ENCODE data around the gene AGAP5. TPM values are rescaled to one million over a fixed set of nuclear protein-coding genes. Genes with fewer than 3 reads are reported as not detected.

Gene AGAP5
- total RNA-seq, 1 experiment from 2014 or later, result 5.2 TPM

DNA sequence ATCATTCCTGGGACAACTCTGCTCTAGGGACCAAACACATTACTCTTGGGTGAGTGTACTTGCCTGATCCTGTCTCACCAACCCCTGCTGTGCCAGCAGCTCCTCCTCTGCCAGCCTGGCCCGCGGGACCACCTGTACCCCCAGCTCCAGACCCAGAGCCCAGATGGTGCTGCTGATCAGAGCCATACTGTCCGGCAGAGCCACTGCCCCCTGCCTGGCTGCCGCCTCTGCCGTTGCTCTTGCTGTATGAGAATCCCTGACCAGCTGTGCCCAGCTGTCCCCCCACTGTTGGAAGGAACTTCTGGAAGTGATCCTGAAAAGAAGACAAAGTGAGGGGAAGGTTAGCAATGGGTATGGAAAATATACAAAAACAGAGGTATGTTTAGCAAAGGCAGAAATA lies 63.5 kb downstream of the AGAP5 start:
- no peak for DNase-seq (ENCODE audit: extremely low read depth, low read depth)

DNA sequence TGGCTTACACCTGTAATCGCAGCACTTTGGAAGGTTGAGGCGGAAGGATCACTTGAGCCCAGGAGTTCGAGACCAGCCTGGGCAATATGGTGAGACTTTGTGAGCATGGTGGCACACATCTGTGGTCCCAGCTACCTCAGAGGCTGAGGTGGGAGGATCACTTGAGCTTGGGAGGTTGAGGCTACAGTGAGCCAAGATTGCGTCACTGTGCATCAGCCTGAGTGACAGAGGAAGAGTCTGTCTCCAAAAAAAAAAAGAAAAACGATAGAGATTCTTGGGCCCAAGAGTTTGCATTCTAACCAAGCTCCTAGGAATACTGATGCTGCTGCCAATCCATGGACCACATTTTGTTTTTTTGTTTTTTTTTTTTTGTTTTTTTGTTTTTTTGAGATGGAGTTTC lies 68.7 kb downstream of the AGAP5 start:
- no peak for DNase-seq (ENCODE audit: extremely low read depth, low read depth)

DNA sequence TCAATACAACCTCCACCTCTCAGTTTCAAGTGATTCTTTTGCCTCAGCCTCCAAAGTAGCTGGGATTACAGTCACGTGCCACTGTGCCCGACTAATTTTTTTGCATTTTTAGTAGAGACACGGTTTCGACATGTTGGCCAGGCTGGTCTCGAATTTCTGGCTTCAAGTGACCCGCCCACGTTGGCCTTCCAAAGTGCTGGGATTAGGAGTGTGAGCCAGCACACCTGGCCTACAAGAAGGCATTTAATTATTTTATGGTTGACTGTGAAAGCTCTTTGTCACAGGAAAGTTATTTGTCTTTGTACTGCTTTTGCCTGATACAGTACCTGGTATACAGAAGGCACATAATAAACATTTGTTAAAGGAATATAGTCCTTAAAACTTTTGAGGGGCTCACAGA lies 69.5 kb downstream of the AGAP5 start:
- DNase-seq (ENCODE audit: extremely low read depth, low read depth), result no peak

DNA sequence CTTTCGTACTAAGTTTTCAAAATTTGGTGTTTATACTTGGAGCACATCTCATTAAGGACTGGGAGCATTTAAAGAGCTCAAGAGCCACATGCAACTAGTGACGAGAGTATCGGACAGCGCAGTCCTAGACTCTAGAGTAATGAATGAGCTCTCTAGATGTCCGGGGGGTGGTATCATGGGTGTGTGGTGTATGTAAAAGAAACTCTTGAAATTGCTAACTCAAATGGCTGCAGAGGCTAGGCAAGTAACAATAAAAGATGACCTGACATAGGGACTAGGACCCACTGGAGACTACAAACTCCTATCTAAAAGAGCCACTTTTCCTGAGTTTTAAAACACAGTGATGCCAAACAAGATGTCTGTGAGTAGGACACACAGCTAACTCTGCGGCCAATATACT lies 70.6 kb downstream of the AGAP5 start:
- no peak for DNase-seq (ENCODE audit: extremely low read depth, low read depth)

DNA sequence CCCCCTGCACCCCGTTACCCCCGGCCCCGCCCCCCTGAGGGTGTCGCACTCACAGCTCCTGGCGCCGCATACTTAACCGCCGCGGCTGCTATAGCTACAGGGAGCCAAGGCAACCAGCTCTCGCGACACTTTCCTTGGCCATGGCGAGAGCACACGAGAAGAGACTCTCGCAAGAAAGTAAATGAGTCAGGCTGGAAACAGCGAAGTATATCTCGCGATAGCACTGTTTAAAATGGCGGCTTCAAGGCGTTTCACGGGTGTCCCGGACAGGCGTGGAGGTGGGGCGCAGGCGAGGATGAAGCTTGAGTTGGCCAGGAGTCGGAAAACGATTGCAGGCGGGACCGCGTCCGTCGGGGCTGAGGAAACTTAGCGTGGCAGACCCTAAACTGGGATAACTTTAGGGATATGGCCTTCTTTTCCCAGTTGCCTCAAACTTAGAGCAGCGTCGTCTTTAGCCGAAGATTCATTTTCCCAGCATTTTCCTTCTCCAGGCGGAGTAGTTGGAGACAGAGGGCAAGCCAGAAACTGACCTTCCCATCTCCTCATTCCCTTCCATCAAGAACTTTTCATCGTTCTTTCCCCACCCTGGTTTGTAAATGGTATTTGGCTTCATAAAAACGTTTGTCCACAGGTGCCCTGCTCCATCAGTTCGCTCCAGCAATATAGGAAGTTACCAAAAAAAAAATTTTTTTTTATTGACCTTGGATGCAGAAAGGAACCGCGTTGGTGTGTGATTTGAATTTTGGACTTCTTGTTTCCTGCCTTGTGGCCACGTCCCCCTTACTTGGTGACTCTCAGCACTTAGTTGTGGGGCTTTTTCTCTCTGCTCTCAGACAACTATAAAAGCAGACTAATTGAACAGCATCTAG lies 71.8 kb downstream of the AGAP5 start:
- peak; percentile 98 for DNase-seq (ENCODE audit: extremely low read depth, low read depth)

DNA sequence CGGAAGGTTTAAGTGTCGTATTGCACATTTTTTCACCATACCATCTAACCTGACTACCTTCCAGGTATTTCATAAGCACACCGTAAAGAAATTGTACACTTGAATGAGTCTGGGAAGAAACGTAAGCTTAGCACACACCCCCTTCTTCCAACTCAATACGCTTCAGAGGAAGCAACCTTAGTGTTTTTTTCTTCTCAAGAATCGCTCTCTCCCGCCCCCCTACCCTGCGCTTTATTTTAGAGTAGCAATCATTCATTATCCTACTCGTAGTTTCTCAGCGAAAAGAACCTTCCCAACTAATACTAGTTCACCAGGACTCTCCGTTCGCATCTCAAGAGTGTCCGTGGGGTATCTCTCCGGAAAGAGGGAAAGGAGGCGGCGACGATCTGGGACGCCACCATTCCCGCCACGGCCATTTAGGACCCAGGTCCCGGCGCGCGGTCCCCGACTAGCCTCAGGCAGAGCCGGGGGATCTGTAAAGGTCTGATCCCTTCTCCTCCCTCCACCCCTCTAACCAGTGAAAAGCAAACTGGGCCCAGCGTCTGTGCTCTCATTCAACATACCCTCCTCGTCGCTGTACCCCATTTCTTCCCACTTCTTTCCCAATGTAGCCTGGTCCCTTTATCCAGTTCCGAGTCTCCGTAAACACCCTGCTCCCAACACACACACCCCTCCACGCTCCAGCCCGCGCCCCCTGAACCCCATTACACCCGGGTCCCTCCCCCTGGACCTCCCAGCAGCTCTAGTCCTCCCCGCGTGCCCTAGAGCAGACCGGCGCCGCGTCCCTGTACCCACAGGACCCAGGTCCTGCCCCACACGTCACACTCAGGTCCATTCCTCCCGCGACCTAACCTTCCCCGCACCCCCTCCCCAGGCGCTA lies 72.7 kb downstream of the AGAP5 start:
- peak; percentile 11 for DNase-seq (ENCODE audit: extremely low read depth, low read depth)

Small RNAs within 50 kb of the gene (small RNA-seq; reads per million reads assigned to genes)
- gene AC022400.4 (0 reads per million in 2 experiments), gene RNA5SP320 (0 reads per million in 2 experiments)

Other genes starting within 250 kb of the AGAP5 start
- 15.3 and 17.1 TPM in 2 replicates for gene PPP3CB, start 202.1 kb downstream of the AGAP5 start, total RNA-seq (2014; rRNA removed; shearing (Covaris generic))
- gene USP54, start 106.8 kb downstream of the AGAP5 start, total RNA-seq (2014; rRNA removed; shearing (Covaris generic)), result 15.3 and 16.4 TPM in 2 replicates
- gene MYOZ1, start 56.6 kb downstream of the AGAP5 start, total RNA-seq (2014; rRNA removed; shearing (Covaris generic)), result not detected in 2 replicates
- not detected in 2 replicates for gene SYNPO2L, start 42.1 kb downstream of the AGAP5 start, total RNA-seq (2014; rRNA removed; shearing (Covaris generic))
- gene SEC24C, start 46.3 kb upstream of the AGAP5 start, total RNA-seq (2014; rRNA removed; shearing (Covaris generic)), result 66.4 and 69.0 TPM in 2 replicates
- 53.9 and 60.7 TPM in 2 replicates for gene CHCHD1, start 83.9 kb upstream of the AGAP5 start, total RNA-seq (2014; rRNA removed; shearing (Covaris generic))
- 19.7 and 32.4 TPM in 2 replicates for gene ZSWIM8, start 87.5 kb upstream of the AGAP5 start, total RNA-seq (2014; rRNA removed; shearing (Covaris generic))
- 18.5 and 20.8 TPM in 2 replicates for gene NDST2, start 113.5 kb upstream of the AGAP5 start, total RNA-seq (2014; rRNA removed; shearing (Covaris generic))
- 12.7 and 16.7 TPM in 2 replicates for gene CAMK2G, start 176.4 kb upstream of the AGAP5 start, total RNA-seq (2014; rRNA removed; shearing (Covaris generic))
- 9.5 and 10.3 TPM in 2 replicates for gene PLAU, start 213.0 kb upstream of the AGAP5 start, total RNA-seq (2014; rRNA removed; shearing (Covaris generic))

All from NCI-H460 (cell line).